VCaP (cell line): ENCODE data around the gene SKAP2.

Experiments used
- H3K27ac ChIP-seq: fragments of 450-650 bp; 2 replicates; pipeline ENCODE4 v1.5.1; 2017
- CTCF ChIP-seq: fragments of 450-650 bp; conservative IDR thresholded peaks from 2 replicates; pipeline ENCODE4 v1.5.1; 2017; ENCODE audit warnings: mild to moderate bottlenecking, moderate library complexity

SKAP2 gene

GRCh38 chr7:26862834-26863233 is 1.6 kb downstream of the SKAP2 start:
- no peak for TF ChIP-seq CTCF
- H3K27ac ChIP-seq: no peak overlapping the region

GRCh38 chr7:26861050-26861449 is 3.3 kb downstream of the SKAP2 start:
- H3K27ac ChIP-seq: no peak overlapping the region
- TF ChIP-seq CTCF: no peak

- peak; percentile 72 for TF ChIP-seq CTCF
- no peak overlapping the region for H3K27ac ChIP-seq
Observed at GRCh38 chr7:26860361-26860760, 4.0 kb downstream of the SKAP2 start.

- no peak for TF ChIP-seq CTCF
- H3K27ac ChIP-seq: no peak overlapping the region
Observed at GRCh38 chr7:26859720-26860119, 4.7 kb downstream of the SKAP2 start.

- no peak for TF ChIP-seq CTCF
- no peak overlapping the region for H3K27ac ChIP-seq
Observed at GRCh38 chr7:26858735-26859134, 5.7 kb downstream of the SKAP2 start.

GRCh38 chr7:26858241-26858715 is 6.1 kb downstream of the SKAP2 start:
- TF ChIP-seq CTCF: no peak
- no peak overlapping the region for H3K27ac ChIP-seq

- H3K27ac ChIP-seq: no peak overlapping the region
- no peak for TF ChIP-seq CTCF
Observed at GRCh38 chr7:26857506-26858240, 6.7 kb downstream of the SKAP2 start.
